Body of pancreas (tissue), 4 donors: ENCODE measurements around the gene LPCAT1.

Experiments used
- CTCF ChIP-seq, 7 experiments: fragments of 450-650 bp in 4 of 7; fragments of 200-600 bp in 3 of 7; sonication (generic) in 3 of 7; IDR thresholded peaks; one replicate each; pipeline ENCODE4 v1.5.1; 2016 to 2019; ENCODE audit warnings: antibody characterized with exemption in 7 of 7
- POLR2A ChIP-seq, 3 donors: fragments of 450-650 bp; IDR thresholded peaks; one replicate each; pipeline ENCODE4 v1.6.1; 2016; ENCODE audit warnings: antibody characterized with exemption in 3 of 3, mild to moderate bottlenecking in 2 of 3

GRCh38 chr5:1538276-1538675 is 14.5 kb upstream of the LPCAT1 start:
- no peak for TF ChIP-seq CTCF (IDR thresholded peaks at IDR 0.05)
- no peak for TF ChIP-seq POLR2A (IDR thresholded peaks at IDR 0.05)
